Neural cell (in vitro differentiated cells): ENCODE measurements around the gene DAPK2. TPM values are rescaled to one million over a fixed set of nuclear protein-coding genes. Genes with fewer than 3 reads are reported as not detected.

Source experiments
- H2AFZ ChIP-seq: fragments of 200-600, 300-800 bp; sonication (generic), shearing (Covaris generic); 2 replicates; pipeline ENCODE4 v1.6.0; 2014; ENCODE audit warnings: low read depth, mild to moderate bottlenecking, antibody characterized with exemption, low read length, moderate library complexity
- H3F3A ChIP-seq: fragments of 200-600 bp; shearing (Covaris generic); 2 replicates; pipeline ENCODE4 v1.6.1; 2016; ENCODE audit warnings: mild to moderate bottlenecking, moderate library complexity, mixed read lengths, antibody characterized with exemption, low read length; ENCODE audit not compliant: insufficient read depth, poor library complexity, severe bottlenecking
- H3K27ac ChIP-seq: fragments of 200-600, 300-800 bp; sonication (generic), shearing (Covaris generic); 2 replicates; pipeline ENCODE4 v1.5.1; 2014; ENCODE audit warnings: mild to moderate bottlenecking, low read length, moderate library complexity
- H3K27me3 ChIP-seq: fragments of 300-800, 200-600 bp; sonication (generic), shearing (Covaris generic); 2 replicates; pipeline ENCODE4 v1.6.0; 2014; ENCODE audit warnings: mild to moderate bottlenecking, low read depth, low read length, moderate library complexity; ENCODE audit not compliant: insufficient read depth
- H3K36me3 ChIP-seq: fragments of 300-800, 200-600 bp; sonication (generic), shearing (Covaris generic); 2 replicates; pipeline ENCODE4 v1.5.1; 2014; ENCODE audit warnings: mild to moderate bottlenecking, antibody characterized with exemption, low read length, moderate library complexity; ENCODE audit not compliant: insufficient read depth
- H3K4me2 ChIP-seq: fragments of 300-800, 200-600 bp; sonication (generic), shearing (Covaris generic); 2 replicates; pipeline ENCODE4 v1.6.0; 2014; ENCODE audit warnings: mild to moderate bottlenecking, low read length
- H3K4me3 ChIP-seq: fragments of 300-800, 200-600 bp; sonication (generic), shearing (Covaris generic); 2 replicates; pipeline ENCODE4 v1.5.1; 2014; ENCODE audit warnings: mild to moderate bottlenecking, low read length, moderate library complexity
- H3K79me2 ChIP-seq: fragments of 200-600 bp; shearing (Covaris generic); replicated peaks from 2 replicates; pipeline ENCODE4 v1.6.0; 2014; ENCODE audit warnings: mild to moderate bottlenecking, low read length, moderate library complexity; ENCODE audit not compliant: insufficient read depth
- H3K9ac ChIP-seq: fragments of 300-800, 200-600 bp; sonication (generic), shearing (Covaris generic); 2 replicates; pipeline ENCODE4 v1.6.1; 2016; ENCODE audit warnings: mild to moderate bottlenecking, low read length, mixed read lengths
- H3K9me2 ChIP-seq: fragments of 200-600 bp; shearing (Covaris generic); 2 replicates; pipeline ENCODE4 v1.6.1; 2016; ENCODE audit warnings: mild to moderate bottlenecking, low read length, mixed read lengths; ENCODE audit not compliant: insufficient read depth
- H3K9me3 ChIP-seq: fragments of 200-600, 300-800 bp; sonication (generic), shearing (Covaris generic); 2 replicates; pipeline ENCODE4 v1.6.1; 2016; ENCODE audit warnings: mild to moderate bottlenecking, mixed run types, low read length, moderate library complexity, mixed read lengths
- H4K20me1 ChIP-seq: fragments of 200-600 bp; shearing (Covaris generic); 2 replicates; pipeline ENCODE4 v1.6.1; 2016; ENCODE audit warnings: mild to moderate bottlenecking, mixed run types; ENCODE audit not compliant: insufficient read depth
- EP300 ChIP-seq: fragments of 450-650 bp; conservative IDR thresholded peaks from 2 replicates; pipeline ENCODE4 v1.6.1; 2014; ENCODE audit warnings: antibody characterized with exemption, mild to moderate bottlenecking, moderate library complexity; ENCODE audit not compliant: poor library complexity, severe bottlenecking
- EZH2 ChIP-seq: fragments of 200-600, 300-800 bp; shearing (Covaris generic), sonication (generic); IDR thresholded peaks from 2 replicates; pipeline ENCODE4 v1.6.1; 2014; ENCODE audit warnings: antibody characterized with exemption, low read length, borderline replicate concordance, mild to moderate bottlenecking; ENCODE audit not compliant: insufficient read depth, poor library complexity, severe bottlenecking
- MXI1 ChIP-seq: fragments of 450-650 bp; conservative IDR thresholded peaks from 2 replicates; pipeline ENCODE4 v1.6.1; 2014; ENCODE audit warnings: antibody characterized with exemption, mild to moderate bottlenecking; ENCODE audit not compliant: poor library complexity, severe bottlenecking
- POLR2AphosphoS5 ChIP-seq: IDR thresholded peaks from 2 replicates; pipeline ENCODE4 v1.6.1; 2012
- RAD21 ChIP-seq: fragments of 450-650 bp; conservative IDR thresholded peaks from 2 replicates; pipeline ENCODE4 v1.6.1; 2014; ENCODE audit warnings: antibody characterized with exemption, mild to moderate bottlenecking, moderate library complexity
- SMC3 ChIP-seq: fragments of 450-650 bp; conservative IDR thresholded peaks from 2 replicates; pipeline ENCODE4 v1.6.1; 2014; ENCODE audit warnings: antibody characterized with exemption, mild to moderate bottlenecking, moderate library complexity; ENCODE audit not compliant: poor library complexity
- TAF1 ChIP-seq: IDR thresholded peaks from 2 replicates; pipeline ENCODE4 v1.6.1; 2012; ENCODE audit warnings: low read depth
- polyA plus RNA-seq: library from polyadenylated mRNA; depleted of rRNA; stranded (reverse); fragments of >200 nt; gene quantifications from 2 replicates; pipeline ENCODE4 v1.2.3, GENCODE V29; 2014
- TF ChIP-seq, protein P1 (sequence below): IDR thresholded peaks from 2 replicates; pipeline ENCODE4 v1.6.1; 2012; ENCODE audit warnings: borderline replicate concordance
- TF ChIP-seq, protein P2 (sequence below): fragments of 450-650 bp; IDR thresholded peaks from 2 replicates; pipeline ENCODE4 v1.5.1; 2014; ENCODE audit warnings: antibody characterized with exemption, mild to moderate bottlenecking, moderate library complexity; ENCODE audit not compliant: poor library complexity, severe bottlenecking

The DAPK2 gene
- polyA plus RNA-seq, 1 donor from 2014 or later, result 0.78 TPM

DNA sequence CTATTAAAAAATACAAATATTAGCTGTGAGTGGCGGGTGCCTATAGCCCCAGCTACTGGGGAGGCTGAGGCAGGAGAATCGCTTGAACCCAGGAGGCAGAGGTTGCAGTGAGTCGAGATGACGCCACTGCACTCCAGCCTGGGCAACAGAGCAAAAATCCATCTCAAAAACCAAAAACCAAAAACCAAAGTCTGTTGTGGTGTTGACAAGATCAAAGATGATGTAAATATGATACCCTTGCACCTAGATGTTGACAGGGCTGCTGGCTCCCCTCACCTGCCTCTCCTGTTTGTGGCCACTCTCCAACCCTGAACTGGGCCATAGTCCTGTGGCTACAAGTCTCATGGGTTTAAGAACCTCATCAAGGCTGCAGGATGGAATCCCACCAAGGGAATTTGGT lies 16.2 kb downstream of the DAPK2 start:
- Histone ChIP-seq H3K9me2 (no peaks in the 10 kb centered on the region), H3K4me3 (no peak overlapping the region), H3K36me3 (no peaks in the 10 kb centered on the region), H3K79me2 (no peaks in the 10 kb centered on the region), H3K27me3 (no peaks in the 10 kb centered on the region), H3K9me3 (no peaks in the 10 kb centered on the region), H4K20me1 (no peaks in the 10 kb centered on the region), H3K9ac (no peak overlapping the region), H2AFZ (no peak overlapping the region), H3F3A (no peaks in the 10 kb centered on the region), H3K4me2 (no peak overlapping the region), H3K27ac (no peak overlapping the region)
- TF ChIP-seq EP300, result no peak
- no peak for TF ChIP-seq MXI1
- no peak for TF ChIP-seq TAF1
- TF ChIP-seq EZH2, result no peak
- no peak for TF ChIP-seq POLR2AphosphoS5
- TF ChIP-seq, protein P1, sequence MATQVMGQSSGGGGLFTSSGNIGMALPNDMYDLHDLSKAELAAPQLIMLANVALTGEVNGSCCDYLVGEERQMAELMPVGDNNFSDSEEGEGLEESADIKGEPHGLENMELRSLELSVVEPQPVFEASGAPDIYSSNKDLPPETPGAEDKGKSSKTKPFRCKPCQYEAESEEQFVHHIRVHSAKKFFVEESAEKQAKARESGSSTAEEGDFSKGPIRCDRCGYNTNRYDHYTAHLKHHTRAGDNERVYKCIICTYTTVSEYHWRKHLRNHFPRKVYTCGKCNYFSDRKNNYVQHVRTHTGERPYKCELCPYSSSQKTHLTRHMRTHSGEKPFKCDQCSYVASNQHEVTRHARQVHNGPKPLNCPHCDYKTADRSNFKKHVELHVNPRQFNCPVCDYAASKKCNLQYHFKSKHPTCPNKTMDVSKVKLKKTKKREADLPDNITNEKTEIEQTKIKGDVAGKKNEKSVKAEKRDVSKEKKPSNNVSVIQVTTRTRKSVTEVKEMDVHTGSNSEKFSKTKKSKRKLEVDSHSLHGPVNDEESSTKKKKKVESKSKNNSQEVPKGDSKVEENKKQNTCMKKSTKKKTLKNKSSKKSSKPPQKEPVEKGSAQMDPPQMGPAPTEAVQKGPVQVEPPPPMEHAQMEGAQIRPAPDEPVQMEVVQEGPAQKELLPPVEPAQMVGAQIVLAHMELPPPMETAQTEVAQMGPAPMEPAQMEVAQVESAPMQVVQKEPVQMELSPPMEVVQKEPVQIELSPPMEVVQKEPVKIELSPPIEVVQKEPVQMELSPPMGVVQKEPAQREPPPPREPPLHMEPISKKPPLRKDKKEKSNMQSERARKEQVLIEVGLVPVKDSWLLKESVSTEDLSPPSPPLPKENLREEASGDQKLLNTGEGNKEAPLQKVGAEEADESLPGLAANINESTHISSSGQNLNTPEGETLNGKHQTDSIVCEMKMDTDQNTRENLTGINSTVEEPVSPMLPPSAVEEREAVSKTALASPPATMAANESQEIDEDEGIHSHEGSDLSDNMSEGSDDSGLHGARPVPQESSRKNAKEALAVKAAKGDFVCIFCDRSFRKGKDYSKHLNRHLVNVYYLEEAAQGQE, result no peak
- TF ChIP-seq SMC3, result no peak
- no peak for TF ChIP-seq RAD21
- TF ChIP-seq, protein P2, sequence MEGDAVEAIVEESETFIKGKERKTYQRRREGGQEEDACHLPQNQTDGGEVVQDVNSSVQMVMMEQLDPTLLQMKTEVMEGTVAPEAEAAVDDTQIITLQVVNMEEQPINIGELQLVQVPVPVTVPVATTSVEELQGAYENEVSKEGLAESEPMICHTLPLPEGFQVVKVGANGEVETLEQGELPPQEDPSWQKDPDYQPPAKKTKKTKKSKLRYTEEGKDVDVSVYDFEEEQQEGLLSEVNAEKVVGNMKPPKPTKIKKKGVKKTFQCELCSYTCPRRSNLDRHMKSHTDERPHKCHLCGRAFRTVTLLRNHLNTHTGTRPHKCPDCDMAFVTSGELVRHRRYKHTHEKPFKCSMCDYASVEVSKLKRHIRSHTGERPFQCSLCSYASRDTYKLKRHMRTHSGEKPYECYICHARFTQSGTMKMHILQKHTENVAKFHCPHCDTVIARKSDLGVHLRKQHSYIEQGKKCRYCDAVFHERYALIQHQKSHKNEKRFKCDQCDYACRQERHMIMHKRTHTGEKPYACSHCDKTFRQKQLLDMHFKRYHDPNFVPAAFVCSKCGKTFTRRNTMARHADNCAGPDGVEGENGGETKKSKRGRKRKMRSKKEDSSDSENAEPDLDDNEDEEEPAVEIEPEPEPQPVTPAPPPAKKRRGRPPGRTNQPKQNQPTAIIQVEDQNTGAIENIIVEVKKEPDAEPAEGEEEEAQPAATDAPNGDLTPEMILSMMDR, result no peak

DNA sequence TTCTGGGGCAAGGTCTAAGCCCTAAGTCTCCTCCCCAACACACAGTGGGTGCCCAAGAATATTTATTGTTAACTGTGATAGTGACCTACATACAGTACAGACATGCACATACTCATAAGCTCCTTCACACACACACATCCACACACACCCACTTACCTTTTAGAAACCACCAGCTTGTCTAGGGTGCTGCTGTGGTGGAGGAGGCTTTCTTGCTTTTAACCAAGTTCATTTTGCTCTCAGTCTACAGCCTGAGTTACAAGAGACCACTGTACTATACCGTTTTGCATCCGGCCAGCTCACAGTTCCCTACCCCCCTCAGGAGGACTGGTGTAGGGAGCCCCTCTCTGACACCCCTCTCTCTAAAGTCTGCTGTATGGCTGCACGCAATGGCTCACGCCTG lies 16.7 kb downstream of the DAPK2 start:
- Histone ChIP-seq H3K27ac (no peak overlapping the region), H3K9me3 (no peaks in the 10 kb centered on the region), H3K36me3 (no peaks in the 10 kb centered on the region), H3K9me2 (no peaks in the 10 kb centered on the region), H4K20me1 (no peaks in the 10 kb centered on the region), H3K9ac (no peak overlapping the region), H3K4me2 (no peak overlapping the region), H3K79me2 (no peaks in the 10 kb centered on the region), H2AFZ (no peak overlapping the region), H3F3A (no peaks in the 10 kb centered on the region), H3K4me3 (no peak overlapping the region), H3K27me3 (no peaks in the 10 kb centered on the region)
- no peak for TF ChIP-seq EZH2
- TF ChIP-seq, protein P2, result no peak
- TF ChIP-seq TAF1, result no peak
- TF ChIP-seq EP300, result no peak
- no peak for TF ChIP-seq RAD21
- TF ChIP-seq POLR2AphosphoS5, result no peak
- no peak for TF ChIP-seq SMC3
- TF ChIP-seq, protein P1, result no peak
- TF ChIP-seq MXI1, result no peak
